ENCODE data around the gene MT1B. TPM values are rescaled to one million over a fixed set of nuclear protein-coding genes. Genes with fewer than 3 reads are reported as not detected.

The MT1B gene
- total RNA-seq, 1 experiment from 2014 or later = not detected

GRCh38 chr16:56610017-56610608 is 41.6 kb upstream of the MT1B start:
- Histone ChIP-seq H3K9me3 (ENCODE audit: control insufficient read depth, low read depth, low read length) (no peaks in the 10 kb centered on the region), H3K27me3 (ENCODE audit: insufficient read depth, low read length) (peaks cover 21% of the 10 kb centered on the region; the same call in 1 of the 2 replicates), H4K20me1 (ENCODE audit: control insufficient read depth, insufficient read depth, insufficient read length) (no peaks in the 10 kb centered on the region), H2BK20ac (ENCODE audit: low read depth, low read length, poor library complexity, severe bottlenecking) (no peak overlapping the region), H4K91ac (ENCODE audit: insufficient read length, low read depth, low read length) (no peak overlapping the region), H3K79me1 (ENCODE audit: insufficient read depth, low read depth, low read length, poor library complexity, severe bottlenecking) (no peaks in the 10 kb centered on the region), H3K23me2 (ENCODE audit: insufficient read length, low read depth, low read length, poor library complexity, severe bottlenecking) (peaks cover 8% of the 10 kb centered on the region), H3K27ac (ENCODE audit: insufficient read length, low read depth, low read length) (no peak overlapping the region), H2AFZ (ENCODE audit: low read length) (no peak overlapping the region), H2BK15ac (ENCODE audit: low read depth, low read length) (no peak overlapping the region), H3K9ac (ENCODE audit: extremely low read depth, insufficient read length, low read length) (no peak overlapping the region), H2BK5ac (ENCODE audit: insufficient read length, low read length) (no peak overlapping the region), H3K23ac (ENCODE audit: insufficient read length, low read depth, low read length) (no peak overlapping the region), H3K4me1 (ENCODE audit: insufficient read depth, low read length) (peaks cover 6% of the 10 kb centered on the region; the same call in 1 of the 2 replicates), H4K5ac (ENCODE audit: insufficient read length, low read depth, low read length) (no peak overlapping the region), H2BK12ac (ENCODE audit: insufficient read length, low read depth, low read length) (no peak overlapping the region), H3K79me2 (ENCODE audit: insufficient read depth, low read length) (no peaks in the 10 kb centered on the region), H4K8ac (replicated peaks; ENCODE audit: insufficient read length, low read depth, low read length) (no peak overlapping the region), H2AK5ac (ENCODE audit: insufficient read length, low read length) (no peak overlapping the region), H3K56ac (ENCODE audit: insufficient read length, low read depth, low read length) (no peak overlapping the region), H3K4ac (ENCODE audit: low read depth, low read length) (no peak overlapping the region), H3K14ac (ENCODE audit: insufficient read depth, low read length) (no peak overlapping the region), H2BK120ac (ENCODE audit: low read depth, low read length, poor library complexity, severe bottlenecking) (no peak overlapping the region), H3T11ph (ENCODE audit: low read length) (no peak overlapping the region), H3K4me2 (ENCODE audit: insufficient read depth, insufficient read length, low read length) (no peak overlapping the region), H3K18ac (ENCODE audit: insufficient read length, low read depth, low read length) (no peak overlapping the region)
- Mint-ChIP-seq H3K36me3 (ENCODE audit: insufficient read depth in 1 of 3, low read depth in 3 of 3) (no peaks in the 10 kb centered on the region), H3K9me3 (no peaks in the 10 kb centered on the region), H3K27ac (no peak overlapping the region), H3K4me1 (peaks cover 29 to 40% of the 10 kb centered on the region in 2 experiments), H3K4me3 (peak overlapping the region in 1 of 2 experiments; percentile 0; a peak in 1 of 5 replicates), H3K27me3 (ENCODE audit: low read depth) (peaks cover 77% of the 10 kb centered on the region)
- no peak for TF ChIP-seq CTCF (conservative IDR thresholded peaks at IDR 0.05)
- no CpG with 5 or more reads among the region's 10 CpGs for WGBS (ENCODE audit: extremely low coverage, insufficient read length, low lambda C conversion rate)
- DNase-seq = no peak

All from H9 (cell line).